Endometrium (tissue), 2 donors: ENCODE measurements around the gene ZNF518A.
A peak's percentile ranks its signal among the peaks of the same experiment; 100 is the strongest.

Experiments used
- FAIRE-seq: peaks from 2 replicates; lab custom pipeline; 2012; peaks lifted over from hg19 to GRCh38; lab: Jason Lieb, UNC
- donor health status: control.
- donor health status: control.

ZNF518A gene

GRCh38 chr10:96129387-96130325, at the start of gene ZNF518A:
ZNF518A (plus strand) TSS chr10:96130297; CDS start chr10:96156323, 26,026 bp downstream.
- FAIRE-seq, result no peak

GRCh38 chr10:96082153-96082552, 47.9 kb upstream of the ZNF518A start:
- FAIRE-seq, result no peak

- no peak for FAIRE-seq
These were observed 47.3 kb upstream of the ZNF518A start for GRCh38 chr10:96082748-96083147.

- FAIRE-seq, result peak; percentile 46
These were observed 41.0 kb upstream of the ZNF518A start for GRCh38 chr10:96089116-96089515.

GRCh38 chr10:96089670-96090462, 40.2 kb upstream of the ZNF518A start:
- FAIRE-seq, result peak; percentile 78

- no peak for FAIRE-seq
These were observed 39.7 kb upstream of the ZNF518A start for GRCh38 chr10:96090463-96090800.

- FAIRE-seq, result no peak
These were observed 36.9 kb upstream of the ZNF518A start for GRCh38 chr10:96092999-96093767.

- FAIRE-seq, result no peak
These were observed 36.1 kb upstream of the ZNF518A start for GRCh38 chr10:96093948-96094347.

GRCh38 chr10:96096958-96097357, 33.1 kb upstream of the ZNF518A start:
- FAIRE-seq, result no peak

GRCh38 chr10:96097865-96098264, 32.2 kb upstream of the ZNF518A start:
- FAIRE-seq, result no peak

- FAIRE-seq, result no peak
These were observed 22.5 kb upstream of the ZNF518A start for GRCh38 chr10:96107623-96108038.

- no peak for FAIRE-seq
These were observed 17.6 kb upstream of the ZNF518A start for GRCh38 chr10:96112531-96112930.

GRCh38 chr10:96118604-96119450, 11.3 kb upstream of the ZNF518A start:
- FAIRE-seq, result no peak

GRCh38 chr10:96122824-96123223, 7.3 kb upstream of the ZNF518A start:
- FAIRE-seq, result no peak

GRCh38 chr10:96124230-96125141, 5.6 kb upstream of the ZNF518A start:
- no peak for FAIRE-seq

- no peak for FAIRE-seq
These were observed 5.0 kb upstream of the ZNF518A start for GRCh38 chr10:96125142-96125515.

- no peak for FAIRE-seq
These were observed 364 bp downstream of the ZNF518A start for GRCh38 chr10:96130326-96130995.

- FAIRE-seq, result no peak
These were observed 1.5 kb downstream of the ZNF518A start for GRCh38 chr10:96131621-96132020.

- no peak for FAIRE-seq
These were observed 3.0 kb downstream of the ZNF518A start for GRCh38 chr10:96133135-96133534.

GRCh38 chr10:96136810-96137209, 6.7 kb downstream of the ZNF518A start:
- no peak for FAIRE-seq
